Left lung (tissue), 10 donors: ENCODE data around the gene SND1. TPM values are rescaled to one million over a fixed set of nuclear protein-coding genes. Genes with fewer than 3 reads are reported as not detected.

Experiments
- ATAC-seq: fragments of 200-7000 bp; cut with Tn5 transposase; one replicate; pipeline ENCODE4 v1.9.1; 2020; ENCODE audit warnings: moderate library complexity
- DNase-seq, 4 donors: peaks; one replicate each; pipeline ENCODE4 v3.0.0-alpha.2; 2013 to 2020
- H3K27ac ChIP-seq, 2 donors: fragments of 200-600 bp; sonication (generic) in 1 of 2; one replicate each; pipeline versions ENCODE4 v1.5.0 to v1.8.0; 2020 to 2021
- H3K27me3 ChIP-seq, 2 donors: fragments of 200-600 bp; sonication (generic) in 1 of 2; one replicate each; pipeline versions ENCODE4 v1.5.0 to v1.8.0; 2020 to 2021
- H3K36me3 ChIP-seq, 2 donors: fragments of 200-600 bp; sonication (generic) in 1 of 2; one replicate each; pipeline versions ENCODE4 v1.5.0 to v1.8.0; 2020 to 2021
- H3K4me1 ChIP-seq, 2 donors: fragments of 200-600 bp; one replicate each; pipeline ENCODE4 v1.8.0; 2021
- H3K4me3 ChIP-seq, 2 donors: fragments of 200-600 bp; sonication (generic) in 1 of 2; one replicate each; pipeline versions ENCODE4 v1.5.0 to v1.8.0; 2020 to 2021; ENCODE audit warnings: mild to moderate bottlenecking in 1 of 2
- H3K9me3 ChIP-seq, 2 donors: fragments of 200-600 bp; sonication (generic) in 1 of 2; one replicate each; pipeline versions ENCODE4 v1.5.0 to v1.8.0; 2020 to 2021
- intact Hi-C, 2 donors: fragments of 100-400 bp; cut with DNase I; formaldehyde crosslinking; loops; one replicate each; pipeline versions ENCODE4 v1.11.2 to v1.14.2; 2022
- polyA plus RNA-seq, 6 donors: library from polyadenylated mRNA; unstranded; fragments of 120-200 nt; gene quantifications; one replicate each; pipeline ENCODE4 v1.2.1, GENCODE V29; 2013; ENCODE audit not compliant: insufficient read length in 6 of 6
- total RNA-seq, 2 donors: library from RNA; stranded (reverse); fragmentation: NEBNext Ultra II Directional; extraction: Animal tissue kit (Norgen Biotek cat#: 25700); gene quantifications; one replicate each; pipeline ENCODE4 v1.2.1, GENCODE V29; 2021
- TF ChIP-seq, protein P1 (sequence below), 2 donors: fragments of 200-600 bp; sonication (generic) in 1 of 2; IDR thresholded peaks; one replicate each; pipeline versions ENCODE4 v1.5.0 to v1.8.0; 2021; ENCODE audit warnings: antibody characterized with exemption in 2 of 2
- donor health status: DM: no; HTN: yes; CAD: no.
- donor health status: DM: no; HTN: no; CAD: no.

The SND1 gene
- total and polyA plus RNA-seq, 8 donors, result 141 to 229 (median 156) TPM

DNA sequence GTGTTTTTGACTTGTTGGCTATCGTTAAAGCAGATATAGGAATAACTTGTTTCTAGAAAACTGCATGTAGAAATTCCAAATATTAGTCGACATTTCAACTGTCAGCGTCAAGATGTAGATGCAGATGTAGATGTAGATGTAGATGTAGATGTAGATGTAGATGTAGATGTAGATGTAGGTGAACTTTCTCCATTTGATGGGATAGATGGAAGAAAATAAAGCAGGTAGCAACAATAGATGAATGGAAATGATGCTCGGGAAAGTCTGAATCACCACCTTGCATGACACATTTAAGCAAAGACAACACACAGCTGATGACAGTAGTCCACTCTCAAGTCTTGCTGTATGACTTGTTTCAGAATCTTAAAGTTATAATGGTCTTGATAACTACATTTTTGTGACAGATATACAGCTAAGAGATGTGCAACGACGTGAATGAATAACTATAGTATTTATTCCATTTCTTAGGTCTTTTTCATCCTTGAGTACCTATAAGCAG lies 53.5 kb downstream of the SND1 start:
- no peak for DNase-seq
- no peak overlapping the region for H3K4me3 ChIP-seq
- no peaks in the 10 kb centered on the region for H3K27me3 ChIP-seq
- no peaks in the 10 kb centered on the region for H3K9me3 ChIP-seq
- no peak overlapping the region for H3K27ac ChIP-seq
- TF ChIP-seq, protein P1, sequence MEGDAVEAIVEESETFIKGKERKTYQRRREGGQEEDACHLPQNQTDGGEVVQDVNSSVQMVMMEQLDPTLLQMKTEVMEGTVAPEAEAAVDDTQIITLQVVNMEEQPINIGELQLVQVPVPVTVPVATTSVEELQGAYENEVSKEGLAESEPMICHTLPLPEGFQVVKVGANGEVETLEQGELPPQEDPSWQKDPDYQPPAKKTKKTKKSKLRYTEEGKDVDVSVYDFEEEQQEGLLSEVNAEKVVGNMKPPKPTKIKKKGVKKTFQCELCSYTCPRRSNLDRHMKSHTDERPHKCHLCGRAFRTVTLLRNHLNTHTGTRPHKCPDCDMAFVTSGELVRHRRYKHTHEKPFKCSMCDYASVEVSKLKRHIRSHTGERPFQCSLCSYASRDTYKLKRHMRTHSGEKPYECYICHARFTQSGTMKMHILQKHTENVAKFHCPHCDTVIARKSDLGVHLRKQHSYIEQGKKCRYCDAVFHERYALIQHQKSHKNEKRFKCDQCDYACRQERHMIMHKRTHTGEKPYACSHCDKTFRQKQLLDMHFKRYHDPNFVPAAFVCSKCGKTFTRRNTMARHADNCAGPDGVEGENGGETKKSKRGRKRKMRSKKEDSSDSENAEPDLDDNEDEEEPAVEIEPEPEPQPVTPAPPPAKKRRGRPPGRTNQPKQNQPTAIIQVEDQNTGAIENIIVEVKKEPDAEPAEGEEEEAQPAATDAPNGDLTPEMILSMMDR (IDR thresholded peaks at IDR 0.05), result no peak
- intact Hi-C loops, result loop anchor here (5.0 to 10.0 kb wide), 2 partner anchors 499 to 502 kb away; no protein-coding TSS in a partner anchor
- H3K36me3 ChIP-seq, result peaks cover 0 to 89% of the 10 kb centered on the region in 2 donors
- no peak for ATAC-seq
- no peaks in the 10 kb centered on the region for H3K4me1 ChIP-seq

DNA sequence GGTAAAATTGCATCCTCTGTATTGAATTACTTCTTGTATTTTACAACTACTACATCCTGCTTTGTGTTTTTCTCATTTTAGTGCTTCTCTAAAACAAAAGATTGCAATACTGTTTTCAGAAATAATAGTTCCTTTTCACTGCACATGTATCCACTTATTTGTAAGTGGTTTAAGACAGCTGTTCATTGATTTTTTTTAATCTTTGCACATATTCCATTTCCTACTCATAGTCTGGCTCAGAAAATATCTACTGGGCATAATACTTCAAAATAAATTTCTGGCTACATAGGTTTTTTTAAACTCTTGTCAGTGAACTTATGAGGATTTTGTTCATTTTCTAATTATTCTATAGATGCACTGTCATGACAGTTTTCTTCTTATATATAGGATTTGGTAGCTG lies 54.8 kb downstream of the SND1 start:
- peaks cover 0 to 87% of the 10 kb centered on the region in 2 donors for H3K36me3 ChIP-seq
- TF ChIP-seq, protein P1 (IDR thresholded peaks at IDR 0.05), result no peak
- peaks cover 3 to 10% of the 10 kb centered on the region in 2 donors for H3K9me3 ChIP-seq
- H3K4me1 ChIP-seq, result no peaks in the 10 kb centered on the region
- intact Hi-C loops, result loop anchor here (5.0 to 10.0 kb wide), 2 partner anchors 498 to 501 kb away; no protein-coding TSS in a partner anchor
- DNase-seq (no peak), ATAC-seq (no peak)
- H3K27ac ChIP-seq, result no peak overlapping the region
- no peaks in the 10 kb centered on the region for H3K27me3 ChIP-seq
- H3K4me3 ChIP-seq, result no peak overlapping the region

DNA sequence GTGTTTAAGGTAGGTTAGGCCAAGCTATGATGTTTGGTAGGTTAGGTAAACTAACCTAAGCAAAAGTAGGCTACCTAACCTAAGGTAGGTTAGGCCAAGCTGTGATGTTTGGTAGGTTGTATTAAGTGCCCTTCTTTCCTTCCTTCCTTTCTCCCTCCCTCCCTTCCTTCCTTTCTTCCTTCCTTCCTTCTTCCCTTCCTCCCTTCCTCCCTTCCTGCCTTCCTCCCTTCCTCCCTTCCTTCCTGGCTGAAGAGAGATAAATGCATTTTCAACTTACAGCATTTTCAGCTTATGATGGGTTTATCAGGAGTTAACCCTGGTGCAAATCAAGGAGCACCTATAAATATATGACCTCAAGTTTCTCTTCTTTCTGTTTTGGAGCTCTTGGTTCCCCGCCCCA lies 56.2 kb downstream of the SND1 start:
- Histone ChIP-seq H3K4me1 (no peaks in the 10 kb centered on the region), H3K36me3 (peaks cover 0 to 83% of the 10 kb centered on the region in 2 donors), H3K27ac (no peak overlapping the region), H3K27me3 (no peaks in the 10 kb centered on the region), H3K9me3 (peaks cover 3 to 10% of the 10 kb centered on the region in 2 donors), H3K4me3 (no peak overlapping the region)
- ATAC-seq, result no peak
- TF ChIP-seq, protein P1 (IDR thresholded peaks at IDR 0.05), result no peak
- intact Hi-C loops, result loop anchor here (5.0 to 10.0 kb wide), 2 partner anchors 497 to 499 kb away; no protein-coding TSS in a partner anchor
- DNase-seq, result no peak

DNA sequence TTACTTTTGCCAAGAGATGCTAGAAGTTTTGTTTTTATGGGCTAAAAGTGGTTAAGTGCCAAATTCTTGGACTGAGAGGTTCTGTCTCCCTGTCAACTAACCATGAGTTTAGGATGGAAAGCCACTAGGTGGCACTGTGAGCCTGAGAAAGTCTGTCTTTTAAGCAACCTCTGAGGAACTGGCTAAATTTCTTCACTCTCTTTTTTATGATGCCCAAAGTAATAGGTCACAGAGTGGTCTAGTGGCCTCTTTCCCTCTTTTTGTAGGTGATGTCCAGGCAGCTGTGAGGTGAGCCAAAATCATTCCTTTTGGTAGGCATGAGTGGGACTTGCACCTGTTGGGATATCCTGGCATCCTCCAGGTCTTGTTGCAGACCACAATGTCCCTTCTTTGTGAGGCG lies 56.8 kb downstream of the SND1 start:
- DNase-seq (peak in 3 of 4 donors; percentile 55 to 86 (median 64)), ATAC-seq (peak; percentile 89)
- TF ChIP-seq, protein P1 (IDR thresholded peaks at IDR 0.05), result peak; percentile 73 to 79
- no peak overlapping the region for H3K4me3 ChIP-seq
- peaks cover 0 to 82% of the 10 kb centered on the region in 2 donors for H3K36me3 ChIP-seq
- peaks cover 3 to 10% of the 10 kb centered on the region in 2 donors for H3K9me3 ChIP-seq
- no peak overlapping the region for H3K27ac ChIP-seq
- H3K27me3 ChIP-seq, result no peaks in the 10 kb centered on the region
- H3K4me1 ChIP-seq, result no peaks in the 10 kb centered on the region
- intact Hi-C loops, result loop anchor here (5.0 to 10.0 kb wide), 2 partner anchors 496 to 499 kb away; no protein-coding TSS in a partner anchor

DNA sequence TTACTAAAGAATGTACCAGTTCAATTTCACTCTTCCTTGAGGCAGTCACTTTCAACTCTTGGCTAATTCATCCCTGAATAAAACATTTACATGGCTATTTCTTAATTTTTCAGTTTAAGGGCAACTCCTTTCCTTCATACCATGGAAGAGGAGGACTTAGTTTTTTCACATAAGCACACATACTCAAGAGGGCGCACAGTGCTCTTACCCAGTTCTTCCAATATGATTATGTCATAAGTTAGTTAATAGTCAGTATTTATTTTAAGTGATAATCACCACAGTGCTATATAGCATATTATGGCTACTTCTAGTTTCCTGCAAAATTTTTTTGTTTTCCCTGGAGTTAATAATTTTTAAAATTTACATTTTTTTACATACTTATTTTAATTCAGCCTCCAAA lies 58.6 kb downstream of the SND1 start:
- Histone ChIP-seq H3K36me3 (peaks cover 0 to 74% of the 10 kb centered on the region in 2 donors), H3K4me3 (no peak overlapping the region), H3K9me3 (peaks cover 3 to 10% of the 10 kb centered on the region in 2 donors), H3K27ac (no peak overlapping the region), H3K4me1 (no peaks in the 10 kb centered on the region), H3K27me3 (no peaks in the 10 kb centered on the region)
- intact Hi-C loops, result no loop called here
- DNase-seq (no peak), ATAC-seq (no peak)
- TF ChIP-seq, protein P1 (IDR thresholded peaks at IDR 0.05), result no peak
